Measurements from ENCODE around the gene CDH1.
"Not testable (repeated sequence)": the region's sequence is repeated elsewhere in the genome, so short reads cannot be mapped to it uniquely, and the experiment has no call there.

Gene CDH1

DNA sequence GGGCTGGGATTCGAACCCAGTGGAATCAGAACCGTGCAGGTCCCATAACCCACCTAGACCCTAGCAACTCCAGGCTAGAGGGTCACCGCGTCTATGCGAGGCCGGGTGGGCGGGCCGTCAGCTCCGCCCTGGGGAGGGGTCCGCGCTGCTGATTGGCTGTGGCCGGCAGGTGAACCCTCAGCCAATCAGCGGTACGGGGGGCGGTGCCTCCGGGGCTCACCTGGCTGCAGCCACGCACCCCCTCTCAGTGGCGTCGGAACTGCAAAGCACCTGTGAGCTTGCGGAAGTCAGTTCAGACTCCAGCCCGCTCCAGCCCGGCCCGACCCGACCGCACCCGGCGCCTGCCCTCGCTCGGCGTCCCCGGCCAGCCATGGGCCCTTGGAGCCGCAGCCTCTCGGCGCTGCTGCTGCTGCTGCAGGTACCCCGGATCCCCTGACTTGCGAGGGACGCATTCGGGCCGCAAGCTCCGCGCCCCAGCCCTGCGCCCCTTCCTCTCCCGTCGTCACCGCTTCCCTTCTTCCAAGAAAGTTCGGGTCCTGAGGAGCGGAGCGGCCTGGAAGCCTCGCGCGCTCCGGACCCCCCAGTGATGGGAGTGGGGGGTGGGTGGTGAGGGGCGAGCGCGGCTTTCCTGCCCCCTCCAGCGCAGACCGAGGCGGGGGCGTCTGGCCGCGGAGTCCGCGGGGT lies at the start of gene CDH1:
TSS of gene CDH1 (plus strand) at position 247 of the 684 bp plus-strand sequence. CDS start at position 371, 124 bp downstream.
- DNase-seq = peak in 3 of 6 experiments; percentile 4 to 9 (median 5)

DNA sequence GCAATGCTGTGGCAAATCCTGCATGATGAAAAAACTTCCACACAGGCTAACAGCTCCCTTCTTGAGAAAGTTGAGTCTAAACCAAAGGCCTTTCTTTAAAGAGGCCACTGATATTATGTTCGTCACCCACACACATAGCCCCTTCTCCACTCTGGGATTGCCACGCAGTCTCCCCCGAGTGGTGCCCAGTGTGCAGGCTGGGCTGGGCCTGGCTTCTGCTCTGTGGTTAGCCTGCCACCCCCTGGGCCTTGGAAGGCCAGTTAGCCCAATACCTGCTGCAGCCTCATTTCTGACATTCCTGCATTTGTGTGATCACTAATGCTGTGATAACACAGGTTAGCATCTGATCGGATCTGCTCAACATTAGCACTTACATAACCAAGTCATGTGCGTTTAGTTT lies 47.2 kb upstream of the CDH1 start:
- DNase-seq = no peak

DNA sequence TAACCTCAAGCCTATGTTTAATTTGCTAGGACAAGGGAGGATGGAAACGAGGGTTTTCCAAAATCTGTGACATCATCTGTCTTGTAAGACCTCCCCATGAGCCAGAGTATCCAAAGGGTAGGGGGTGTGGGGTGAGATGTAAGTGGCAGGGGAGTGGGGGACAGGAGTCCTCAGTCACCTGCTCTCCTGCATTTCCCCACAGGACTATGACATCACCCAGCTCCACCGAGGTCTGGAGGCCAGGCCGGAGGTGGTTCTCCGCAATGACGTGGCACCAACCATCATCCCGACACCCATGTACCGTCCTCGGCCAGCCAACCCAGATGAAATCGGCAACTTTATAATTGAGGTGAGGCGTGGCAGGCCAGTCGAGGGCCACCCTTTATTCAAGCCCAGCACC lies 41.5 kb upstream of the CDH1 start:
- DNase-seq = no peak

DNA sequence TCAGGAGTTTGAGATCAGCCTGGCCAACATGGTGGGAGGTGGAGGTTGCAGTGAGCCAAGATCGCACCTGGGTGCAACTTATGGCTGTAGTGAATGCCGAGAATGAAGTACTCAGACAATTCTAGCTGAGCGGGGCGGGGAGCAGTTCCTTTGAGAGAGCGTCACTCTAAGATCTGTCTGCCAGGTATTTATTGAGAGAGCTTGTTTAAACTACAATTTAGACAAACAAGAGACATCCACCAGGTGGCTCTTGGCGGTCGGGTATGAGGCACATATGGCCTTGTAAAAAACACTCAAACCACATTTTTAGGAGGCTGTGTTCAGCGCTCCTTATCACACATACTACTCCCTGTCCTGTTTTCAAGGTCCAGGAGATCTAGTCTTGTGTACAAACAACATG lies 40.6 kb upstream of the CDH1 start:
- DNase-seq = no peak

GRCh38 chr16:68698091-68698490 lies 39.0 kb upstream of the CDH1 start:
- no peak for DNase-seq

- no peak for DNase-seq
Measured at GRCh38 chr16:68700120-68700519, 37.0 kb upstream of the CDH1 start.

DNA sequence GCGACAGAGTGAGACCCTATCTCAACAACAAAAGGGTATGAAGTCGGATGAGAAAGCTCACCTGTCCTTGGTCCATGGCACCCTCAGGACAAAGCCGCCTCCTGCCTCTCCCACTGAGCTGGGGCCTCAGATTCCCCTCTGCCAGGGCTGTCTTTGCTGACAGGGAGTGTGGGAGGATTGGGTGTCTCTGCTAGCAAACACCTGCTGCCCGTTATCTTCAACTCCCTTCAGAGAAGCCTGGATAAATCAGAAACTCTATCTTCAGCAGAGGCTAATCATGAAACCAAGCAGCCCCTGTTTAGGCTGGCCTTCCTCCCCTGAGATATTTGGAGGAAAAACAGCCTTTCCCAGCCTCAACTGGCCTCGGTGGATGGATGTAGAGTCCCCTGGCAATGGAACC lies 36.3 kb upstream of the CDH1 start:
- no peak for DNase-seq

- peak in 5 of 6 experiments; percentile 2 to 33 (median 12) for DNase-seq
Measured at GRCh38 chr16:68704232-68704867, 32.7 kb upstream of the CDH1 start.

- DNase-seq = no peak
Measured at GRCh38 chr16:68707340-68708152, 29.5 kb upstream of the CDH1 start.

DNA sequence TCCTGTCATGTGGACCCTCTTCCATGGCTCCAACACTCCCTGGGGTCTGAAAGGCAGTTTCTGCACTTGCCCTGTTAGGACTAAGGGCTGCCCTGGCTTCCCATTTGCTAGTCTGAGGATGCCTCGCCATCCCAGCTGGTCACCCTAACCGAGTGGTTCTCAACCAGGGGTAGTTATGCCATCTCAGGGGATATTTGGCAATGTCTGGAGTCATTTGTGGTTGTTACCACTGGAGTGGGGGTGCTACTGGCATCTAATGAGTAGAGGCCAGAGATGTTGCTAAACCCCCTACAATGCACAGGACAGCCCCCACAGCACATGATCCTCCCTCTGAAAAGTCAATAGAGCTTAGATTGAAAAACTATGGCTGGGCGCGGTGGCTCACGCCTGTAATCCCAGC lies 26.9 kb upstream of the CDH1 start:
- no peak for DNase-seq

DNA sequence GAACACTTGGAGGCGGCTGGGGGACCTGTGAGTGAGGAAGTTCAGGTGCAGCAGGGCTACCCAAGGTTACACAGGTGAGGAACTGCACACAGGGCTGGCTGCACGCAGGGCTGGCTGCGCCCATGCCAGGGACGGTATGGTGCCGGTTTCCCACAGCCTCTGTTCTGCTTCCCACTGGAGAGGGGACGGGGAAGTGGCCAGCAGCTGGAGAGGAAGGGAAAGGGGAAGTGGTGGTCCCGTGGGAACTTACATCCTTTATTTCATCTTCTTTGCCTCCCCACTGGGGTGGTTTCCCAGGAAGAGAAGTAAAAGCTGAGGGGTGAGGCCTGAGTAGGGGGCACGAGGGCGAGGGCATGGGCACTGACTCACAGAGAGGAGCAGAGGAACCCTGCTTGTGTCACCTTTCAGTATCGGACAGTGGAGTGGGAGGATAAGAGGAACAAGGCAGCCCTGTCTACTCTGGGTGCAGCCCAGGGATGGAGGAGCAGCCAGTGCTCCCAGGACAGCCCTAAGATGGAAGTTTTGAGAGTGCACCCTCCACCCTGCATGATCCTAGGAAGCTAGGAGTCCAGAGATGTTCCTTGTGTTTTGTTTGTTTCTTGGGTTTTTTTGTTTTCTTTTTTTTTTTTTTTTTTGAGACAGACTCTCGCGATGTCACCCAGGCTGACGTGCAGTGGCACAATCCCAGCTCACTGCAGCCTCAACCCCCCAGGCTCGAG lies 25.5 kb upstream of the CDH1 start:
- no peak for DNase-seq

DNA sequence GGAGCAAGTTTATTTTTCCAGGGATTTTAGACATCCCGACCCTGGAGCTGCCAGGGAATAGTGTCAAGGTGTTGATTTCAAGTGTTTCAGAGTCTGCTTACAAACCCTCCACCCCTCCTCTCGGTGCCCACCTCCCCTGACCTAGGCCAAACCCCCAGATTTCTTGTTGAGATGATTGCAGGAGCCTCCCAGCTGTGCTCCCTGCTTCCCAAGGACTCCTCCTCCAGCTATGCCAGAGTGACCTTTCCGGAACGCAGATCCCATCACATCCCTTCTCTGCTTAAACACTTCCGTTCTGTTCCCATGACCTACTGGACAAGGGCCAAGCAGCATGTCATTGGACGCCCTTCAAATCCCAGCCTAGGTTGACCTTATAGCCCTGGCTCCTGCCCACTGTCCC lies 23.7 kb upstream of the CDH1 start:
- DNase-seq = no peak

DNA sequence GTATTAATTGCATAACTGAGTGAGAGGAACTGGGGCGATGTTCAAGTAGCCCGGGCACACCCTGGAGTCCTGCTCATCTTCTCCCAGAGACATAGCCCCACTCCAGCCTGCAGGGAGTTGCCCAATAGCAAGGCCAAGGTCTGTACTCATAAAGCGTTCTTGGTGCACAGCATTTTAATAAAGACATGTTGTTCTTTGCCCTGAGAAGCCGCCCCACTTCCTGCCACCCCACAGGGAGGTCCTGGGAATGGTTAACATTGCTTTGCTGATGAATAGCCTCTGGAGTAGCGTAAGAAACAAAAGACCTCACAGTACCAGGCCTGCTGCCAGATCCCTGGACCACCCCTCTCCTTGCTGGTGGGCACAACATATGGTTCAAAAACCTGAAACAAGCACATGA lies 21.6 kb upstream of the CDH1 start:
- no peak for DNase-seq

GRCh38 chr16:68716516-68716915 lies 20.6 kb upstream of the CDH1 start:
- DNase-seq = not testable (repeated sequence)

GRCh38 chr16:68717684-68718083 lies 19.4 kb upstream of the CDH1 start:
- DNase-seq = no peak

DNA sequence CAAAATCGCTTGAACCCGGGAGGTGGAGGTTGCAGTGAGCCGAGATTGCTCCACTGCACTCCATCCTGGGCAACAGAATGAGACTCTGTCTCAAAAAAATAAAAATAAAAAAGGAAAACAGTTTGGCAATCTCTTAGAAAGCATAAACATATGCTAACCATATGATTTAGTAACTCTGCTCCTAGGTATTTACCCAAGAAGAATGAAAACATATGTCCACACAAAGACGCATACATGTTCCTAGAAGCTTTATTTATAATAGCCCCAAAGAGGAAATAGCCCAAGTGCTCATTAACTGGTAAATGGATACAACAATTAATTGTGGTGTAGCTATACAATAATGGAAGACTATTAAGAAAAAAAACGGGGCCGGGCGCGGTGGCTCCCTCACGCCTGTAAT lies 18.5 kb upstream of the CDH1 start:
- no peak for DNase-seq

- no peak for DNase-seq
Measured at GRCh38 chr16:68719993-68720489, 17.1 kb upstream of the CDH1 start.

- no peak for DNase-seq
Measured at GRCh38 chr16:68722119-68723024, 14.7 kb upstream of the CDH1 start.

GRCh38 chr16:68724797-68725196 lies 12.3 kb upstream of the CDH1 start:
- DNase-seq = no peak

DNA sequence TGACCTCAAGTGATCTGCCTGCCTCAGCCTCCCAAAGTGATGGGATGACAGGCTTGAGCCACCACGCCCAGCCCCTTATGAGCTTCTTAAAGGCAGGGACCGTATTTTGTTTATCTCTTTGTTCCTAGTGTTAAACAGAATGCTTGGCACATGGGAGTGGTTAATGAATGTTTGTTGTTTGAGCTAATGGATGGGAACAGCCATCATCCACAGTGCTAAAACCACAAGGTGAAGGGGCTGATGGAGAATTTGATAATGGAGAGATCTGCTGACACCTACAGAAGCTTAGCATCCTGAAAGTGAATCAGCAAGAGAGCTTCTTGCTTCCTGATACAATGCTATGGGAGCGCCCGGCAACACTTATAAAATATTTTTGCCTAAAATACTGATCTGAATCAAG lies 8.6 kb upstream of the CDH1 start:
- no peak for DNase-seq

GRCh38 chr16:68731637-68732036 lies 5.5 kb upstream of the CDH1 start:
- DNase-seq = no peak
